ENCODE data around the gene MARK4.
"Not testable (repeated sequence)": the region's sequence is repeated elsewhere in the genome, so short reads cannot be mapped to it uniquely, and the experiment has no call there.

The MARK4 gene

DNA sequence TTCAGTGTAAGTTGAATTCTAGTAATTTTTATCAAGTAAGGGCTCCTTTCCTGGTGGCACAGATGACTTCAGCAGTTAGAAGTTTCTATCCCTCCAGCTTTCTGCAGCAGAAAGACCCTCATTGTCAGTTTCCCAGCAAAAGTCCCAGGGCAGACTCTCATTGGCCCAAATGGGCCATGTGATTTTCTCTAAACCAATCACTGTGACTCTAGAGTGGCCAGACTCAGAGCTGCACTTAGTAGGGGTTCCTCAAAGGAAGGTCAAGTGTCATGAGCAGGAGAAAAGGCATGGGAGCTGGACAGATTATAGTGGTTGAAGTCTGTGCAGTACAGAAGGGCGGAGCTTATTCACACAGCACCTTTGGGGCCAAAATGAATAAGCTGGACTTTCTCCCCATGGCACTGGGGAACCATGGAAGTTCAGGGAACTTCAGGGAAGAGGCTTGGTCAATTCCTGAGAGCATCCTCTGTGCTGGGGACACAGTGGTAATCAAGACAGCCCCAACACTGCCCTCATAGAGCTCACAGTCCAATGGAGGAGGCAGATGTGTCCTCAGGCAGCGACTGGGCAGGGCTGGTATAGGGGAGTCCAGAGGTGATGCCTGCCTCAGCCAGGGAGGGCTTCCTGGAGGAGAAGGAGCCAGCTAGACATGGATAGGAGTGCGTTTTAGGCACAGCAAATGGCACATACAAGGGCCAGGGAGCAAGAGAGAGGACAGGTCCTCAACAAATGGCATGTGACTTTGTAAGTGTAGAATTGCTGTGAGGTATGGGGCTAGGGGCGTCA is 53.3 kb downstream of the MARK4 start:
- in situ Hi-C loops (cut with MboI; ENCODE audit: low sequenced_read_pairs) = no loop called here

DNA sequence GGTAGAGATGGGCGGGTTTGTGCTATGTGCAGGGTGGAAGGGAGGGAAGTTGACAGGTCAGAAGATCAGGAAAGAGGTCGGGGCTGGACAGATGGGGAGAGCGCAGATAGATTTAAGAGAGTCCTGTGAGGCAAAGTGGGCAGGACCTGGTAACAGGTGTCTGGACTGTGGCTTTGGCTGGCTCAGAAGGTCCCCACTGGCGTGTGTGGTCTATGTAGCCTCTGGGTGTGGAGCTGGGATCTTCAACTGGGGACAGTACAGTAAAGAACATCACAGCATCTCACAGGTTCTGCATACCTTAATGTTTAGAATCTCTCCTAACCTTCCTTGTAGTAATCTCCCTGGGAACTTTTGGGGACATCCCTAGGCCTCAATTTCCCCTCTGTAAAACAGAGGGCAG is 53.9 kb downstream of the MARK4 start:
- in situ Hi-C loops (cut with MboI; ENCODE audit: low sequenced_read_pairs) = no loop called here

DNA sequence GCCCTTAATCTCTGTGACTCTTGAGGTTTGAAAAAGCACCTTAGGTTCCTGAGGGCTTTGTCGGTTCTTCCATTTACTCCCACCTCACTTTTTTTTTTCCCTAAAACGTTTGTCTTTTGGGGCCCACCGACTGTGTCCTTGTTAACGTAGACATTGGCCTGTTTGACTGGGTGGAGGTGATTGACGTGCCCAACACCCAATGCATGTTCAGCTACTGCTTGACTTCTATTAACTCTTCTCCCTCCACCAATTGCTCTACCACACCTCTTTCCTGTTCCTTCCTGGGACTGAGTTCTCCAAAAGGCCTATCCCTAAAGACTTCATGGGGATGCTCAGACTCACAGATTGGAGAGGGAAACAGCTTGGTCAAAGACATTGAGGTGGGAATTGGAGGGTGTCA is 54.4 kb downstream of the MARK4 start:
- in situ Hi-C loops (cut with MboI; ENCODE audit: low sequenced_read_pairs) = no loop called here

DNA sequence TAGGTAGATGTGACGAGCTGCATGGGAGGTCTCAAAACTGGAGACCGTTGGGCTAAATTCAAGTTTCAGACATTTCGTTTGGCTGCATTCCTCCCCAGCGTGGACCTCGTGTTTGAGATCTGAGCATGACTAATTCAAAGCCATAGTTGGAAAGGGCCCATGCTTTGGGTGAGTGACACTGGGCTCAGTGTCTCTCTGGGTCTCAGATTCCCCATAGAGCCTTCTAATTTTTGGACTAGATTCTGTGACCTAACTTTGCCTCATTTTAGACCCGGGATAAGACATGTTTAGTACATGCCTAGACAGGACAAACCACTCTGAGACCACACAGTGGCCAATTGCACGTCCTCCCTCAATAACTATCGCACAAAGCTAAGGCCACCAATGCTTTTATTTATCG is 55.0 kb downstream of the MARK4 start:
- in situ Hi-C loops (cut with MboI; ENCODE audit: low sequenced_read_pairs) = no loop called here

DNA sequence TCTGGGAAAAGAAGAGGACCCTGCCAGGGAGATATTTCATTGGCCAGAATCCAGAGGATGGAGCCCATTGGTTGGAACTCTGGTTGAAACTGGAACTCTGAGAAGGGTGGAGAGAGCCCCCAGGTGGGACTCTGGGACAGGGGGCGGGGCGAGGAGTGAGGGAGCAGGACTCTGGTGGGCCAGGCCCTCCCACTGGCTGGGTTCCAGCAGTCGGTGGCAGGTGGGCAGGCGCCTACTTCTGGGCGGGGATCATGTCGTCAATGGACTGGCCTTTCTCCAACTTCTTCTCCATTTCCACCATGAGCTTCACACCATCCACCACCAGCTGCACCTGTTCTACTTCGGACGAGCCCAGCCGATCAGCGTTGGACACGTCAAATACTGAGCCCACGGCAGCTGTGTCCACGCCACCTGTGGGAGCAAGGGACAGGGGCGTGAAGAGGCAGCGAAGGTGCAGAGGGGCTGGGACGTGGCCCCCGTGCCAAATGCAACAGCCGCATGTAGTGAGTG is 55.5 kb downstream of the MARK4 start:
- in situ Hi-C loops (cut with MboI; ENCODE audit: low sequenced_read_pairs) = no loop called here

DNA sequence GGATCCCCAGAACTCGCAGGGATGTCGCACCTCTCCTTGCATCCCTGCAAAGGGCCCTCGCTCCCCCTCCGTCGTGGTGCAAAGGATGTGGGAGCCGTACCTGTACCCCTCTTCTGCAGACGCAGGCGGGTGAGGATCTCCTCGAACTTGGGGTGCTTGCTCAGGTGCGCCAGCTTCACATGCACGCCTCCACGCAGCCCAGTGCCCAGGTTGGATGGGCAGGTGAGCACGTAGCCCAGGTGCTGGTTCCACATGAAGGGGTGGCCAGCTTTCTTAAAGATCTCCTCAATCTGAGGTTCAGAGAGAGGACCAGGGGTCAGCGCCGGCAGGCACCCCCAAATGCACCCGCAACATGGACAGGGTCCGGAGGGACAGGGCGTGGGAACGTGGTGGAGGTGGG is 56.3 kb downstream of the MARK4 start:
- in situ Hi-C loops (cut with MboI; ENCODE audit: low sequenced_read_pairs) = no loop called here

DNA sequence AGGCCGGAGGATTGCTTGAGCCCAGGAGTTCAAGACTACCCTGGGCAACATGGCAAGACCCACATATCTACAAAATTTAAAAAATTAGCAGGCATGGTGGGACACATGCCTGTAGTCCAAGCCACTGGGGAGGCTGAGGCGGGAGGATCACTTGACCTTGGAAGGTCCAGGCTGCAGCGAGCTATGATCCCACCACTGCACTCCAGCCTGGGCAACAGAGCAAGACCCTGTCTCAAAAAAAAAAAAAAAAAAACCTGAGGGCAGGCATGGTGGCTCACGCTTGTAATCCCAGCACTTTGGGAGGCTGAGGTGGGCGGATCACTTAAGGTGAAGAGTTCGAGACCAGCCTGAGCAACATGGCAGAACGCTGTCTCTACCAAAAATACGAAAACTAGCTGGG is 58.3 kb downstream of the MARK4 start:
- in situ Hi-C loops (cut with MboI; ENCODE audit: low sequenced_read_pairs) = not testable (repeated sequence)

DNA sequence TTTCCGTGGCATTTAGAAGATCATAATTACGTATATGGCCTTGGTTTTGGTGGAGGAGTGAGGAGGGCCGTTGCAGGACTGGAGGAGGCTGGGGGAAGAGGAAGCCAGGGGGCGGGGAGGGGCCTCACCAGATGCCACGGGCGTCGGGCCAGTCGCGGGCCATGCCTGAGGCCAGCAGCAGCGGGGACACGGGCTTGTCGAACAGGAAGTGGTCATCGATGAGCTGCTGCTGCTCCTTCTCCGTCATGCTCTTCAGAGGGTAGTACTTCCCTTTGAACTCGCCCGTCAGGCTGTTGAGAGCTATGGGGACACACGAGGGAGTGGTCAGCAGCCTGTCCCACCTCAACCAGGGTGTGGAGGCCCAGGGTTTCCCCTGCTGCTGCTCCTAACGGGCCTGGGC is 60.5 kb downstream of the MARK4 start:
- in situ Hi-C loops (cut with MboI; ENCODE audit: low sequenced_read_pairs) = no loop called here

DNA sequence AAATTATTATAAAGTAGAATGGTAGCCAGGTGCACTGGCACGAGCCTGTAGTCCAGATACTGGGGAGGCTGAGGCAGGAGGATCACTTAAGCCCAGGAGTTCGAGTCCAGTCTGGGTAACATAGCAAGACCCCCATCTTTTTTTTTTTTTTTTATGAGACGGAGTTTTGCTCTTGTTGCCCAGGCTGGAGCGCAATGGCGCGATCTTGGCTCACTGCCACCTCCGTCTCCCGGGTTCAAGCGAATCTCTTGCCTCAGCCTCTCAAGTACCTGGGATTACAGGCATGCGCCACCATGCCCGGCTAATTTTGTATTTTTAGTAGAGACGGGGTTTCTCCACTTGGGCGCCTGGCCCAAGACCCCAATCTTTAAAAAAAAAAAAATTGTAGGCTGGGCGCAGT is 61.2 kb downstream of the MARK4 start:
- in situ Hi-C loops (cut with MboI; ENCODE audit: low sequenced_read_pairs) = not testable (repeated sequence)

DNA sequence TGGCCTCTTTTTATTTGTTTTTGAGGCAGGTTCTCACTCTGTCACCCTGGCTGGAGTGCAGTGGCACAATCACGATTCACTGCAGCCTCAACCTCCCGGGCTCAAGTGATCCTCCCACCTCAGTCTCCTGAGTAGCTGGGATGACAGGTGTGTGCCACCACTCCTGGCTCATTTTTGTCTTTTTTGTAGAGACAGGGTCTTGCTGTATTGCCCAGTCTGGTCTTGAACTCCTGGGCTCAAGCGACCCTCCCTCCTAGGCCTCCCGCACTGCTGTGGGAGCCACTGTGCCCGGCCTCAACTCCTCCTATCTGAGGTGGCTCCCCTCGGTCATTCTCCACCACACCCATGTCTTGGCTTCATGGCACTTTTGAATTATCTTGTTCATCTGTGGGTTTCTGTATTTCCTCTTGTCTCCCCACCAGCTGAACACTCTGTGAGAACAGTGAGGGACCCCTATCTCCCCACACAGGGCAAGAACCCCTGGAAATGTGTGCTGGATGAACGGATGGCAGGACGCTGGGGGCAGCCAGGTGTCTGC is 63.7 kb downstream of the MARK4 start:
- in situ Hi-C loops (cut with MboI; ENCODE audit: low sequenced_read_pairs) = no loop called here

DNA sequence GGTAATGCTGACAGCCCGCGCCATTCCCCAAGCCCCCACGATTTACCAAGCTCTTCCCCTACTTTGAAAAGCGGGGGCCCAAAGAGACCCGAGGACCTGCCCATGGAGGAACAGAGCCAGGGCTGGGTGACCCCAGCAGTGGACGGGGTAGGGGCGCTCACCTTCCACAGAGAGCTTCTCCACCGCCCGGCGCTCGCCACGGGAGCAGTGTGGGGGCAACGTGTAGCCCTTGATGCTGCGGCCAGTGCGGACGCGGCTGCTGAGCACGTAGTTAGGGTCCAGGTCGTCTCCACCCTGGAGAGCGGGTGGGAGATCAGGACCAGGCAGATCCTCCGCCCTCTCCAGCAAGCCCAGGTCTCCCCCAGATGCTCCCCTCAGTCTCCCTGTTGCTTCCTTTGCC is 64.2 kb downstream of the MARK4 start:
- in situ Hi-C loops (cut with MboI; ENCODE audit: low sequenced_read_pairs) = no loop called here

DNA sequence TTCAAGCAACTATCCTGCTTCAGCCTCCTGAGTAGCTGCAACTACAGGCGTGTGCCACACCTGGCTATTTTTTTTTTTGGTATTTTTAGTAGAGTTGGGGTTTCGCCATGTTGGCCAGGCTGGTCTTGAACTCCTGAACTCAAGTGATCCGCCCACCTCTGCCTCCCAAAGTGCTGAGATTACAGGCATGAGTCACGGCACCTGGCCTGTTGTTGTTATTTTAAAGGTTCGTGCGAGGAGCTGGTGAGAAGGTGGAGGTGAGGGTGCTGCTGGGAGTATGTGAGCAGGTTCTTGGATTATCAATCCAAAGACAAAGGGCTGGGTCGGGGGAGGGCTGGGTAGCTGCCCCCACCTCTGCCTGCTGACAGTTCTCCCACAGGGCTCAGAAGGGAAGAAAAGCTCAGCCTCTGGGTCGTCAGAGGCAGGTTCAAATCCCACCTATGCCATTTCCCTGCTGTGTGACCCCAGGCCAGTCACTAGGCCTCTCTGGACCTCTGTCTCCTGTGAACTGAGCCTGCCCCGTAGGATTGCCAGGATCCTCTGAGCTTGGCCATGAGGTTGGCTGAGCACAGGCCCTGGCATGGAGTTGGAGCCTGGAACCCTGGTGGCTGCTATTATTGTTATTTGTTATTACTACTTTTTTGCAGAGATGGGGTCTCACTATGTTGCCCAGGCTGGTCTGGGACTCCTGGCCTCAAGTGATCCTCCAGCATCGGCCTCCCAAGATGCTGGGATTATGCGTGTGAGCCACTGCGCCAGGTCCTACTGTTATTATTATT is 70.1 kb downstream of the MARK4 start:
- in situ Hi-C loops (cut with MboI; ENCODE audit: low sequenced_read_pairs) = no loop called here

DNA sequence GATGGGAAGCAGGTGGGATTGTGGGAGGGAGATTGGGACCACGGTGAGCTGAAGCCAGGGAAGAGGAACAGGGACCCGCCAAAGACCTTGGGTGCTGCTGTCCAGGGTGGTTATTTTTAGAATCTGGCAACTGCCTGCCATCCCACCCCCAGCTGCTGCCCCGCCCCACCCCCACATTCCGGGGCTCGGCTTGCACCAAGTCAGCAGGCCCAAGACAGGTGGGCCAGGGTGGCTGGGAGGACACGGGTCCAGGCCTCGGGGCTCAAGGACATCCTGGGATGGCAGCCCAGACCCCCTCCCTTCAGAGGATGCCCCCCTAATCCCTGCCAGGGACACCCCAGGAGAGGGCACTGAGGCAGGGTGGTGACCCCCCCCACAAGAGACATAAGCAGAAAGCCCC is 70.8 kb downstream of the MARK4 start:
- in situ Hi-C loops (cut with MboI; ENCODE audit: low sequenced_read_pairs) = no loop called here

DNA sequence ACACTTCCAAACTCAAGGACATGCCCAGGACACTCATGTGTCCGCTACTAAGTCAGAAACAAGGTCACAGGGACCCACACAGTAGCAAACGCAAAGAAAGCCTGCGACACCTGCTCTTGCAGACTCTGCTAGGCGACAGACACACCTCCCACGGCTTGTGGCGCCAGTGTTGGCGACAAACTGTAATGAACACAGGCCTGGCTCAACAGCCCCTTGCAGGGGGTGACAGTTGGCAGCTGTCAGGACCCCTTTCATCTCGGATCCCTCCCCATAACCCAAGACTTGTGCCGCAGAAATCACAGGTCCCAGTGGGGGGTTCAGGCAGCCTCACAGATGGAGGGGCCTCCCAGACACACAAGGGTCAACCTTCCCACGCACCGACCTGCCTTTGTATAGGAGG is 71.2 kb downstream of the MARK4 start:
- in situ Hi-C loops (cut with MboI; ENCODE audit: low sequenced_read_pairs) = no loop called here

DNA sequence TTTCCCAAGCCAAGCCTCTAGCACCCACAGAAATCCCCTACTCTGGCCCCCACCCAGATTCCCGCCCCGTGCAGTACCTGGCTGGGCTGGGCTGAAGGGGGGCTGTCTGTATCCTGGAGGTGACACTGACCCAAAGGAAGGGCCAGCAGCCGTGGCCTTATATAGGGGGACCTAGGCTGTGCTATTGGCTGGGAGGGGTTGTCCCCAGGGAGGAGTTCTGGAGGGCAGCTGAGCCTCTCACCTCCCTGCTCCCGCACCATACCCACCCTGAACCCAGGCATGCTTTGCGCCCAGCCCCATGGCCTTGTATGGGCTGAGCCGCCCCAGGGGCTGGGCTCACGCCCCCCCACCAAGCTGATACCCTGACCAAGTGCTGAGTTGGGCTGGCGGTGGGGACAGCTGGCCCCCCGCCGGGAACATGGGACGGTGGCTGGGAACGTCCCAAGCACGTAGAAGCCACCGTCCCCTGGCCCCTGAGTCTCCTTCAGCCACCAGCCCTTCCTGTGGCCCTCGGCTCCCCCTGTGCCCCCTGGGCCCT is 71.7 kb downstream of the MARK4 start, which contains the start of gene CKM:
CKM (minus strand) TSS at position 132 of the 538 bp plus-strand sequence. CDS start 3,162 bp downstream, outside the sequence.
- in situ Hi-C loops (cut with MboI; ENCODE audit: low sequenced_read_pairs) = no loop called here

DNA sequence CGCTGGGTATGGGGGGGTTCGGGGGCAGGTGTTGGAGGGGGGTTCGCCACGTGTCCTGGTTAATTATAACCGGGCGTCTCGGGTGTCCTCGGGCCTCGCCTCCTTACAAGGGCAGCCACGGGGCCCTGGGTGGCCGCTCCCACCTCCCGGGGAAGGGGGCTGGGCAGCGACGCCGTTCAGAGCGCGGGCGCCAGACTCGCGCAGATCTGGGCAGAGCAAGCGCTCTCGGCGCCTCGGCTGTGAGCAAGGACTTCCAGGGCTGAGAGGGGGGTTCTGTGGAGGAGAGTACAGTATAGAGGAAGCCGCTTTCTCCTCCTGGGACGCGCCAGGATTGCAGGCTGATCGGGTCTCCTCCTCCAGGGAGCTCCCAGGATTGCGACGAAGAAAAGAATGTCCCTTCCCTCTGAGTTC is 72.6 kb downstream of the MARK4 start:
- in situ Hi-C loops (cut with MboI; ENCODE audit: low sequenced_read_pairs) = no loop called here

DNA sequence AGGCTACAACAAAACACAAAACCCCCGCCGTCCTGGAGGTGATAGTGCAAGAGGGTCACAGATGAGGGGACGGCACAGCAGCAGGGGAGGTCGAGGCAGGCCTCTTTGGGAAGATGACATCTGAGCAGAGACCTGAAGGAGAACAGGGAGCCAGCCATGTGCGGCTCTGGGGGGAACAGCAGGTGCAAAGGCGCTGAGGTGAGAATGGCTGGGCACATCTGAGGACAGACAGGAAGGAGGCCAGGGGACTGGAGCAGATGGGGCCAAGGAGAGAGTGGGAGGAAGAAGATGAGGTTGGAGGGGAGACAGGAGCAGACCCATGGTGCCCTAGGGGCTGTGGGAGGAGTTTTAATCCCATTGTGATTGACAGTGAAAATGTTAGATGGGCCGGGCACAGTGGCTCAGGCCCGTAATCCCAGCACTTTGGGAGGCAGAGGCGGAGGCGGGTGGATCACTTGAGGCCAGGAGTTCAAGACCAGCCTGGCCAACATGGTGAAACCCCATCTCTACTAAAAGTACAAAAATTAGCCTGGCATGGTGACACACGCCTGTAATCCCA is 73.4 kb downstream of the MARK4 start:
- in situ Hi-C loops (cut with MboI; ENCODE audit: low sequenced_read_pairs) = no loop called here

DNA sequence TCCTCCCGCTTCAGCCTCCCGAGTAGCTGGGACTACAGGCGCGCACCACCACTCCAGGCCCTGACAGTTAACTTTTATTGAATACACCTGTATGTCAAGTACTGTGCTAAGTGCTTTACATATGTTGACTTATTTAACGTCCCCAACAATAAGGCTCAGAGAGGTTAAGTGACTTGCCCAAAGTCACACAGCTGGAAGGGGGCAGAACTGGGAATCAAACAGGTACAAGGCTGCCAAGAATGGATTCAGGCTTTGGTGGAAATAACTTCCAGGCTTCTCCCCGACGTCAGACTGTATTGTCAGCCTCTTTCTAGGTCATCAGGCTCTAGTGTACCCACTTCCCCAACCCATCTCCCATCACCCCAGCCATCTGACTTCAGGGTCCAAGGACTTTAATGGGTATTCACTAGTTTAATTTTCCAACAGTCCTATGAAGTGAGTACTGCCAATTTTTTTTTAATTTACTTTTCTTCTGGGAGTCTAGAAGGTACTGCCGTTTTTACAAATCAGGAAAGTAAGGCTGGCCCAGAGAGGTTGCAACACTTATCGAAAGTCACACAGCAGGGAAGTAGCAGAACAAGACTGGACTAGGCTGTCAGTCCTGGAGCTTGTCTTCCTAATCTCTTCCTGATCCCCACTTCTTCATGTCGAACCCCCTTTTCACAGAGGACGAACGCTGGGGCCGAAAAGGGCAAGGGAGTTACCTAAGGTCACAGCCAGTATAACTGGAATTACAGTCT is 76.5 kb downstream of the MARK4 start:
- in situ Hi-C loops (cut with MboI; ENCODE audit: low sequenced_read_pairs) = no loop called here

DNA sequence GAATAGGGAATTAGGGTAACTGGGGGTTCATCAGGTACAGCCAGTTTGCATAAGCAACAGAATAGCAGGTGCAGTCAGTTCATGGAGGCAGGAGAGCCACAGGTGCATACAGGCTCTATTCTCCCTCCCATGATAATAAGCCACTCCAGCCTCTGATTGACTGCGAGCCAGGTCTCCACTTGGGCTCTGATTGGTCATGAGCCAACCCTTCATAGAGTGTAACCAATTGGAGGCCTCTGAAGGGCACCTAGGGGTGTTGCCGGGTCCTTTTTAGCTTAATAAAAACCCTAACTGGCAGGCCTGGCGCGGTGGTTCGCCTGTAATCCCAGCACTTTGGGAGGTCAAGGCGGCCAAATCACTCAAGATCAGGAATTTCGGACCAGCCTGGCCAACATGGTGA is 80.3 kb downstream of the MARK4 start:
- in situ Hi-C loops (cut with MboI; ENCODE audit: low sequenced_read_pairs) = no loop called here

DNA sequence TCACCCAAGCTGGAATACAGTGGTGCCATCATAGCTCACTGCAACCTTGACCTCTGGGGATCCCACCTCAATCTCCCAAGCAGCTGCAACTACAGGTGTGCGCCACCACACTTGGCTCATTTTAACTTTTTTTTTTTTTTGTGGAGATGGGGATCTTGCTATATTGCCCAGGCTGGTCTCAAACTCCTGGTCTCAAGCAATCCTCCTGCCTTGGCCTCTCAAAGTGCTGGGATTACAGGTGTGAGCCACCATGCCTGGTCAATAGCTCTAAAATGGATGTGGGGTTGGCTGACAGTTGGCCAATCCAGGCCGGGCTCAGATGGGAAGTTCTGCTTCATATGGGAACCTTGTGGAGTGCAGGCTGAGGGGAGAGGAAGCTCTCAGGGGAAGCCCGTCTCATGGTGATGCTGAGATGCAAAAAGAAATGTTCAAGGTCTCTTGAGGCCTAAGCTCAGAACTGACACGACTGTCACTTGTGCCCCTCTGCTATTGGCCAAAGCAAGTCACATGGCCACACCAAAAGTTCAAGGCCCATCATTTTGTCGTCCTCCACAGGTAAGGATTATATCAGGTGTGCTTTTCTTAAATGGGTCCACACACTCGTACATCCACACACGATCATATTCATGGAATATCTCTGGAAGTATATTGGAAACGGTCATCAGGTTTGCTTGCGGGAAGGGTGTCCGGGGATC is 82.7 kb downstream of the MARK4 start:
- in situ Hi-C loops (cut with MboI; ENCODE audit: low sequenced_read_pairs) = no loop called here
